IMR-90 (cell line): Measurements from ENCODE around the gene APBB1IP. TPM values are rescaled to one million over a fixed set of nuclear protein-coding genes. Genes with fewer than 3 reads are reported as not detected.

Source experiments
- ATAC-seq: fragments of 200-7000 bp; cut with Tn5 transposase; 2 replicates; pipeline ENCODE4 v1.9.1; 2020; ENCODE audit warnings: low read depth, mild to moderate bottlenecking, moderate library complexity
- BruUV-seq: library from RNA; stranded (reverse); fragments of 400-500 nt; replicated peaks from 2 replicates; lab custom pipeline; 2021; lab: Mats Ljungman, UMichigan
- CTCF ChIA-PET: fragments of 300-600 bp; formaldehyde crosslinking; extraction: SDS; loops from one replicate; lab custom pipeline; 2021; ENCODE audit warnings: antibody characterized with exemption; lab: Yijun Ruan, JAX
- POLR2A ChIA-PET: fragments of 300-600 bp; sonication (Branson Sonifier 250); formaldehyde crosslinking; loops from one replicate; lab custom pipeline; 2022; ENCODE audit warnings: antibody characterized with exemption; ENCODE audit not compliant: unreplicated experiment; lab: Charles Lee
- DNase-seq: peaks from one replicate; pipeline ENCODE4 v3.0.0; 2013
- H2AFZ ChIP-seq: replicated peaks from 2 replicates; pipeline ENCODE3; 2013; ENCODE audit warnings: low read length, mild to moderate bottlenecking; ENCODE audit not compliant: poor library complexity
- H2AK5ac ChIP-seq: 2 replicates; pipeline ENCODE4 v1.6.1; 2013; ENCODE audit warnings: low read depth, low read length, inconsistent platforms
- H2AK9ac ChIP-seq: replicated peaks from 2 replicates; pipeline ENCODE3; 2013; ENCODE audit warnings: mild to moderate bottlenecking, low read depth, low read length, moderate library complexity; ENCODE audit not compliant: poor library complexity
- H2BK120ac ChIP-seq: 2 replicates; pipeline ENCODE4 v1.6.1; 2013; ENCODE audit warnings: low read depth, low read length, inconsistent platforms
- H2BK15ac ChIP-seq: 3 replicates; pipeline ENCODE4 v1.6.1; 2013; ENCODE audit warnings: low read depth, low read length, inconsistent platforms
- H2BK20ac ChIP-seq: 2 replicates; pipeline ENCODE4 v1.6.1; 2013; ENCODE audit warnings: low read depth, mild to moderate bottlenecking, inconsistent platforms, low read length, moderate library complexity
- H2BK5ac ChIP-seq: 2 replicates; pipeline ENCODE4 v1.6.1; 2013; ENCODE audit warnings: mild to moderate bottlenecking, low read depth, low read length, inconsistent platforms; ENCODE audit not compliant: poor library complexity, severe bottlenecking
- H3K14ac ChIP-seq: replicated peaks from 2 replicates; pipeline ENCODE4 v1.6.1; 2013; ENCODE audit warnings: low read depth, low read length, inconsistent platforms
- H3K18ac ChIP-seq: 2 replicates; pipeline ENCODE4 v1.6.1; 2013; ENCODE audit warnings: low read depth, low read length, control low read depth
- H3K23ac ChIP-seq: 2 replicates; pipeline ENCODE4 v1.6.1; 2013; ENCODE audit warnings: low read depth, low read length, inconsistent platforms
- H3K27ac ChIP-seq: 2 replicates; pipeline ENCODE4 v1.5.1; 2013; ENCODE audit warnings: mild to moderate bottlenecking, control low read depth, low read length; ENCODE audit not compliant: insufficient read depth
- H3K27me3 ChIP-seq: 2 replicates; pipeline ENCODE4 v1.6.1; 2013; ENCODE audit warnings: low read length; ENCODE audit not compliant: control insufficient read depth, insufficient read depth
- H3K36me3 ChIP-seq: 2 replicates; pipeline ENCODE4 v1.6.1; 2013; ENCODE audit warnings: low read length, mixed read lengths; ENCODE audit not compliant: control insufficient read depth, insufficient read depth
- H3K4ac ChIP-seq: 2 replicates; pipeline ENCODE4 v1.6.1; 2013; ENCODE audit warnings: low read depth, low read length, inconsistent platforms
- H3K4me1 ChIP-seq: 2 replicates; pipeline ENCODE4 v1.6.1; 2013; ENCODE audit warnings: low read length, mixed read lengths; ENCODE audit not compliant: control insufficient read depth, insufficient read depth
- H3K4me2 ChIP-seq: 2 replicates; pipeline ENCODE4 v1.6.1; 2013; ENCODE audit warnings: low read depth, mild to moderate bottlenecking, control low read depth, low read length, moderate library complexity
- H3K4me3 ChIP-seq: 2 replicates; pipeline ENCODE4 v1.5.1; 2013; ENCODE audit warnings: low read depth, mild to moderate bottlenecking, control low read depth, low read length, moderate library complexity; ENCODE audit not compliant: insufficient read depth
- H3K56ac ChIP-seq: 2 replicates; pipeline ENCODE4 v1.6.1; 2013; ENCODE audit warnings: low read length, inconsistent platforms; ENCODE audit not compliant: insufficient read depth; ENCODE audit errors: extremely low read depth
- H3K79me1 ChIP-seq, 2 experiments: 2 replicates each; pipeline ENCODE4 v1.6.1; 2013; ENCODE audit warnings: low read length in 2 of 2, inconsistent platforms in 1 of 2, low read depth in 1 of 2
- H3K9ac ChIP-seq: 2 replicates; pipeline ENCODE4 v1.6.1; 2013; ENCODE audit warnings: low read depth, low read length, control low read depth
- H3K9me1 ChIP-seq: 2 replicates; pipeline ENCODE4 v1.6.1; 2013; ENCODE audit warnings: low read length, inconsistent platforms; ENCODE audit not compliant: insufficient read depth
- H3K9me3 ChIP-seq: 2 replicates; pipeline ENCODE4 v1.6.1; 2013; ENCODE audit warnings: low read length; ENCODE audit not compliant: control insufficient read depth, insufficient read depth
- H4K20me1 ChIP-seq: 2 replicates; pipeline ENCODE4 v1.6.1; 2013; ENCODE audit warnings: low read length, inconsistent platforms; ENCODE audit not compliant: insufficient read depth
- H4K5ac ChIP-seq: 2 replicates; pipeline ENCODE4 v1.6.1; 2013; ENCODE audit warnings: mild to moderate bottlenecking, low read depth, low read length, control low read depth
- H4K8ac ChIP-seq, 2 experiments: 2 replicates each; pipeline ENCODE4 v1.6.1; 2013; ENCODE audit warnings: low read depth in 2 of 2, low read length in 2 of 2, control low read depth in 1 of 2, inconsistent platforms in 1 of 2
- H4K91ac ChIP-seq: 2 replicates; pipeline ENCODE4 v1.6.1; 2013; ENCODE audit warnings: low read depth, low read length, inconsistent platforms; ENCODE audit not compliant: insufficient read depth
- CEBPB ChIP-seq: IDR thresholded peaks from 2 replicates; pipeline ENCODE4 v1.6.1; 2012; ENCODE audit warnings: low read depth, low read length, improper control_type of control experiment
- WGBS, 2 experiments: methylation state at CpG; one replicate each; pipeline versions ENCODE4 v1.1.5 to v1.1.7; 2013; ENCODE audit warnings: missing lambda C conversion rate in 2 of 2; ENCODE audit not compliant: insufficient read length in 1 of 2; ENCODE audit errors: extremely low coverage in 2 of 2; 5-methylcytosine and 5-hydroxymethylcytosine counted together
- dilution Hi-C: fragments of 300-500 bp; cut with HindIII; formaldehyde crosslinking; loops from one replicate; pipeline ENCODE4 v1.14.3; 2018; ENCODE audit warnings: low sequenced_read_pairs; ENCODE audit not compliant: unreplicated experiment
- in situ Hi-C: fragments of 300-500 bp; cut with MboI; formaldehyde crosslinking; loops from 3 replicates; pipeline ENCODE4 v1.14.3; 2019; ENCODE audit warnings: low sequenced_read_pairs, inconsistent platforms, mixed read lengths
- intact Hi-C: fragments of 100-400 bp; cut with micrococcal nuclease; formaldehyde crosslinking; loops from 2 replicates; pipeline ENCODE4 v1.10.0; 2022
- polyA plus RNA-seq, 3 experiments: library from polyadenylated mRNA; depleted of rRNA; stranded (reverse); fragments of >200 nt; gene quantifications; 2 replicates each; pipeline ENCODE4 v1.2.3, GENCODE V29; 2012; ENCODE audit warnings: low replicate concordance in 1 of 3
- total RNA-seq: library from RNA; depleted of rRNA; stranded (reverse); fragments of >200 nt; gene quantifications from 2 replicates; pipeline ENCODE4 v1.2.3, GENCODE V29; 2012

Gene APBB1IP
- total and polyA plus RNA-seq, 2 of the 4 experiments (the other 2 are of a cell fraction) = not detected

DNA sequence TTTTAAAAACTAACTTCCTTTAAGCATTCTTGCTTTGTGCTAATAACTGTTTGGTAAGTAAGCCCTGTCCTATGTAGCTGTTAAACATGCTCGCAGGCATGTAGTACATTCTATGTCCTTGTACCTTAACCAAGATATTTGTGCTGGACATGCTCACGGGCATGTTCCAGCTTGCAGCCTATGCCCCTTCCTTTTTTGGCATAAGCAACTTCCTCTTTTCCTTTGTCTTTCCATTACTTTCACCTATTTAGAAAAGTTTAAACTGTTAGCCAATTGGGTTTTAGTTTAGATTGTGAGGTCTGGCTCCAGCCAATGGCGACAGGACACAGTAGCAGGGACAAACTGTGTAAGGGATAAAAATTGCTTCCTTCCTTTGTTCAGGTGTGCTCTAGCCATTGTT, 14.4 kb upstream of the APBB1IP start:
- no peak overlapping the region for H2BK5ac ChIP-seq
- no peak overlapping the region for H3K4me2 ChIP-seq
- no peak for TF ChIP-seq CEBPB
- ATAC-seq (no peak), DNase-seq (no peak)
- dilution Hi-C loops = no loop called here
- BruUV-seq = no TSS peak
- no peak overlapping the region for H3K18ac ChIP-seq
- no peaks in the 10 kb centered on the region for H3K9me1 ChIP-seq
- no peak overlapping the region for H3K4me3 ChIP-seq
- no peaks in the 10 kb centered on the region for H3K27me3 ChIP-seq
- in situ Hi-C loops = no loop called here
- H2BK120ac ChIP-seq = no peak overlapping the region
- no peak overlapping the region for H2AFZ ChIP-seq
- H4K8ac ChIP-seq = no peak overlapping the region
- intact Hi-C loops = no loop called here
- POLR2A ChIA-PET = no interaction called here
- H3K14ac ChIP-seq = no peak overlapping the region
- no peak overlapping the region for H4K91ac ChIP-seq
- peaks cover 12% of the 10 kb centered on the region for H3K9me3 ChIP-seq
- H3K27ac ChIP-seq = no peak overlapping the region
- no peak overlapping the region for H3K56ac ChIP-seq
- CTCF ChIA-PET = no interaction called here
- H4K20me1 ChIP-seq = no peaks in the 10 kb centered on the region
- H3K36me3 ChIP-seq = no peaks in the 10 kb centered on the region
- no peak overlapping the region for H2BK20ac ChIP-seq
- H3K9ac ChIP-seq = no peak overlapping the region
- no peaks in the 10 kb centered on the region for H3K4me1 ChIP-seq
- H3K23ac ChIP-seq = no peak overlapping the region
- no peak overlapping the region for H4K5ac ChIP-seq
- H2BK15ac ChIP-seq = no peak overlapping the region
- no peak overlapping the region for H2AK9ac ChIP-seq
- H3K4ac ChIP-seq = no peak overlapping the region
- WGBS, 2 experiments = 100% methylated on average over 1 of the region's 3 CpGs; no CpG with 5 or more reads in 1 of the 2 experiments
- no peaks in the 10 kb centered on the region for H3K79me1 ChIP-seq
- no peak overlapping the region for H2AK5ac ChIP-seq
